Adrenal gland (tissue), 5 donors: ENCODE results near the gene COL8A1.

Experiments
- CTCF ChIP-seq, 6 experiments: fragments of 450-650 bp in 4 of 6; fragments of 200-600 bp in 2 of 6; sonication (generic) in 1 of 6; IDR thresholded peaks; 1 replicate in 5 of 6; 2 replicates in 1 of 6; pipeline versions ENCODE4 v1.5.1 to v1.8.0; 2016 to 2021; ENCODE audit warnings: antibody characterized with exemption in 6 of 6, mild to moderate bottlenecking in 2 of 6, moderate library complexity in 1 of 6
- POLR2A ChIP-seq, 2 donors: fragments of 450-650 bp; IDR thresholded peaks; one replicate each; pipeline ENCODE4 v1.6.1; 2017; ENCODE audit warnings: antibody characterized with exemption in 2 of 2, mild to moderate bottlenecking in 2 of 2, moderate library complexity in 1 of 2
- donor health status: DM: no; HTN: no; CAD: no.

GRCh38 chr3:99697250-99697649 is 58.9 kb downstream of the COL8A1 start:
- no peak for TF ChIP-seq CTCF (IDR thresholded peaks at IDR 0.05)
- no peak for TF ChIP-seq POLR2A (IDR thresholded peaks at IDR 0.05)
